ENCODE data around the gene CFAP126.
"Not testable (repeated sequence)": the region's sequence is repeated elsewhere in the genome, so short reads cannot be mapped to it uniquely, and the experiment has no call there.

CFAP126 gene

GRCh38 chr1:161382214-161383019, 14.7 kb upstream of the CFAP126 start:
- no peak for DNase-seq

- DNase-seq: no peak
Observed at GRCh38 chr1:161381707-161382106, 14.0 kb upstream of the CFAP126 start.

- DNase-seq: no peak
Observed at GRCh38 chr1:161379071-161379470, 11.4 kb upstream of the CFAP126 start.

GRCh38 chr1:161378014-161378413, 10.3 kb upstream of the CFAP126 start:
- no peak for DNase-seq

GRCh38 chr1:161374373-161374772, 6.7 kb upstream of the CFAP126 start:
- DNase-seq: no peak

- no peak for DNase-seq
Observed at GRCh38 chr1:161373442-161373841, 5.8 kb upstream of the CFAP126 start.

GRCh38 chr1:161365207-161365606, 2.5 kb downstream of the CFAP126 start:
- no peak for DNase-seq

GRCh38 chr1:161364332-161364731, 3.3 kb downstream of the CFAP126 start:
- no peak for DNase-seq

- DNase-seq: peak; percentile 6
Observed at GRCh38 chr1:161359291-161359690, 8.4 kb downstream of the CFAP126 start.

GRCh38 chr1:161357073-161357472, 10.6 kb downstream of the CFAP126 start:
- DNase-seq: no peak

- no peak for DNase-seq
Observed at GRCh38 chr1:161351482-161351881, 16.2 kb downstream of the CFAP126 start.

GRCh38 chr1:161350671-161351070, 17.0 kb downstream of the CFAP126 start:
- DNase-seq: no peak

GRCh38 chr1:161342821-161343220, 24.9 kb downstream of the CFAP126 start:
- DNase-seq: no peak

GRCh38 chr1:161342177-161342576, 25.5 kb downstream of the CFAP126 start:
- DNase-seq: no peak

GRCh38 chr1:161335796-161336195, 31.9 kb downstream of the CFAP126 start:
- no peak for DNase-seq

- no peak for DNase-seq
Observed at GRCh38 chr1:161333166-161333565, 34.5 kb downstream of the CFAP126 start.

- no peak for DNase-seq
Observed at GRCh38 chr1:161330346-161330745, 37.3 kb downstream of the CFAP126 start.

- DNase-seq: no peak
Observed at GRCh38 chr1:161324020-161324419, 43.7 kb downstream of the CFAP126 start.

GRCh38 chr1:161315841-161316674, 51.6 kb downstream of the CFAP126 start:
- DNase-seq: not testable (repeated sequence)
